ENCODE results near the gene DNER.

The DNER gene

DNA sequence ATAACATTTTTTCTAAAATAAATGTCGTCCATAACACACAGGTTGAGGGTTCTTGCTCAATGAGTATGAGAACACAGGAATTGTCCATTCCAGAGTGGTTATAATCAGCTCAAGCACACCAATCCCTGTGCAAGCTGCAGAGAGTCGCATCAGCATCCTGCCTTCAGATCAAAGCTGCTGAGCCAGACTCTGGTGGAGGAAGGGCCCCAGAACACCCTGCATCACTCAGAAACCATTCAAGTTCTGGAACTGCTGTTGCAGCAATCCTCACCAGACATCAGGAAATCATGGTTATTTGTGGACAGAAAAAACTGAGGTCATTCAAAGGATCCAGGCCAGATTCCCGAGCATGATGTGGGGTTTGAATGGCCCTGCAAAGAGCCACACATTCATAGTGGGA is 44.5 kb downstream of the DNER start:
- no peak for DNase-seq

GRCh38 chr2:229666811-229667210 is 47.5 kb downstream of the DNER start:
- no peak for DNase-seq

DNA sequence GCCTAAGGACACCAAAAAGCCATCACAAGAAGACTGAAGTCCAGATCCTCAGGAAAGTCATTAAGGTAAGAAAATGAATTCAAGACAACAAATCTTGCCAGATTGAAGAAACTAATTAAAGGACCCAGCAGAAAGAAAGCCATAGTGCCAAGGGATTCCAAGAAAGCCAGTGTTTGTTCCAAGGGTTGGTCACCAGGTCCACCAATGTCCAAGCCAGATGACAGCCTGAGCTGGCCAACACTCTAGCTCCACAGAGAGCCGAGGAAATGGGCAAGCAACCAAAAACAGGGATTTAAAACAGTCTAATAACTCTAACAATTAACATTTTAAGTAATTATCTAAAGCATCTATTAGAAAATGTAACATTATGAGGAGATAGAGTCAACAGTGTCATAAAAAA is 49.2 kb downstream of the DNER start:
- no peak for DNase-seq

DNA sequence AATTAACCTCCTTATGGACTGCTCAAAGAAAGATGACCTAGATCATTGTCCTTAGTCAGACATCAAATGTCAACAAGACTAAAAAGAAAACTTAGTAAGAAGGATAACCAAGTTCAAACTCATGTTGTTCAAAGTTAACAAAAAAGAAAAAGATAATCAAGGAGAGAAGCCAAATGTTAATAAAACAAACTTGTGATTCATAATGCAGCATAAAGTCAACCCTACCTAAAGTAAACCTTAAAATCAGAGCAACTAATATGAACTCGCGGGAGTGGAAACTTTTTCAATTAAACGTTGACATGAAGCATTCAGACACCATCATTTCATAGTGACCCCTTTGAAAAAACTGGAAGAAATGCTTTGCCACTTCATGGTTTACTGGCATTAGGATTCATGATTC is 52.9 kb downstream of the DNER start:
- DNase-seq: no peak

- no peak for DNase-seq
Observed at GRCh38 chr2:229660951-229661350, 53.4 kb downstream of the DNER start.

GRCh38 chr2:229660391-229660790 is 54.0 kb downstream of the DNER start:
- no peak for DNase-seq

GRCh38 chr2:229658004-229658403 is 56.4 kb downstream of the DNER start:
- DNase-seq: no peak

DNA sequence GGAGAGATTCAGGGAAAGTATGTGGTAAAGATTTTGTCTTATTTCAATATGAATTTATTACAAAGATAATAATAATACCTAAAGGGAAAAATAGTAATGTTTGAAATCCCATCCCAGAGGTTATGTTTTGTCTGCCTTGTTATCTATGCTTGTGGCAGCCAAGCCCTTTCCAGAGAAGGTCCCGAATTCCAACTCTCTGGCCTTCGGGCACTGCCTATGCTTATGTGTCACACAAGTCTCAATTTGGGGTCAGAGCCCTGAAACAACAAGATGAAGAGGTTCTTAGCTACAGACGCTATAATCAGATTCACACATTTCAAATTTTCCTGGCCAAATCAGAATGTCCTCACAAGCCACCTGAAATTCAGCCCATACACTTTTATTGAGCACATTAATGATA is 59.9 kb downstream of the DNER start:
- DNase-seq: no peak

DNA sequence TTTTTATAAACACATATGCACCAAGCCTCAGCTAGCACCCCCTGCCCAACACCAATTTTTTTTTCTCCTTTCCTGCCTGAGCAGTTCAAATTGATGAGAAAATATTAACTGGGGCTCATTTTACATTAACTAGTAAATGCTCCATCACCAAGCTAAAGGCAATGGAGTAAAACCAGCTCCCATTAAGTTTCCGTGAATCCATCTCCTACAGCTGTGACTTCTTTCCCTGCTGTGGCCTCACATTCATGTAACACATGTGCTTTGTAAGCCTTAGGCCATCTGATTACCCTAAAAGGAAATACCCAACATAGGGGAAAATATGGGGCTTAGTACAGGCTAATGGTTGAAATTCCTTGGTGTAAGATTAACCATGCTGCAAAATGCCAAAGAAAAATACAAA is 60.8 kb downstream of the DNER start:
- DNase-seq: no peak

DNA sequence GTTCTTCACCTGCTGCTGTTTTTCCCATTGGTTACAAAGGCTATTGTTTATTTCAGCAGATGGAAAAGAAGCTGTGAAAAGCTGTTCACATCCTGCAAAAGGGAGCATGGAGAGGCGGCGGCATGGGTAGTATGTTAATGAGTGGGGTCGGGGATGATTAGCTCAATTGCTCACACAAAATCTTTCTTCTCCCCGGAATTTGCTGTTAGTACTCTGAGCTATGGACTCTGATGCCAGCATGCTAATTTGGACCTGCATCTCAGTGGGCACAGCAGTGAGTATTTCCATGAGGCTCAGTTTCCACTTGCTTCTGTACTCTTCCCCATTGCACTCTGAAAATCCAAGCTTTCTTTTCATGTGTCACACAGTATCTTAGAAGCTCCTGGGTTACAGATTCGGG is 61.6 kb downstream of the DNER start:
- DNase-seq: no peak

DNA sequence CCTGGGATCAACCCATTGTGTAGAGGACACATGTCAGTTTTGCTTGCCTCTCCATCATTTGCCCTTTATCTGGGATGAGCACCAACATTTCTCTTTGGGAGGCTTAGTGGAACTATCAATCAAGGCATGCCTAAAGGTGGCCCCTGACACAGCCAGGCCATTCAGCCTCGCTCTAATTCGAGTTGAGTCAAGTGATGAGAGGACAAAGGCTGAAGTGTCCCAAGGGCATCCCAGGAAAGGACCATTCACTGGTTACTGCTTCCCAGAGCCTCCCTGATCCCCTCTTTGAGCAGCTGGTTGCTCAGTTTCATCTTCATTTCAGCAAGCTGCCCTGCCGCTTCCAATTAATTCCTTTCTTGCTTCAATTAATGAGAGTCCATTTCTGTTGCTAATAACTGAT is 63.5 kb downstream of the DNER start:
- no peak for DNase-seq

GRCh38 chr2:229650059-229650458 is 64.3 kb downstream of the DNER start:
- DNase-seq: no peak

DNA sequence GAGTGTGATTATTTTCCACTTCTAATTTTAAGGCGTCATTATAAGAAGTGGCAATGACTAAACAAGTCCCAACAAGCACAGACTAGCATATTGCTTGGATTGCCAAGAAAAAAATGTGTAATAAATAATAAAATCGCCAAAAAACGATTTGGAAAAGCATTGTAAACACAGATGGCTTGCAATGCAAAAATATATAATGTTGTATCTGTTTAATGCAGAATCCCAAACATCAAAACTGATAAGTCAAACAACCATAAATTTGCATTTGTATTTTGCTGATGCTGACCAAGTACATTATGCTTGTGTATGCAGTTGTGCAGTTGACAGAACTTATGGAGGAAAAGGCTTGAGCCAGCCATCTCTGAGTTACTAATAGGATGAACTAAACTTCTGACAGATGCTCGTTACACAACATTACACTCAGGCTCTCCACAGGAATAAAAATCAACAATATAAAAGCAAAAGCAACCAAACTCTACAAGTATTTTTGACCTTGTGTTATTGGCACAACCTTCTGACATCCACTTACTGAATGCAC is 68.1 kb downstream of the DNER start:
- no peak for DNase-seq

GRCh38 chr2:229642371-229642770 is 72.0 kb downstream of the DNER start:
- DNase-seq: no peak

- no peak for DNase-seq
Observed at GRCh38 chr2:229641676-229642075, 72.7 kb downstream of the DNER start.

DNA sequence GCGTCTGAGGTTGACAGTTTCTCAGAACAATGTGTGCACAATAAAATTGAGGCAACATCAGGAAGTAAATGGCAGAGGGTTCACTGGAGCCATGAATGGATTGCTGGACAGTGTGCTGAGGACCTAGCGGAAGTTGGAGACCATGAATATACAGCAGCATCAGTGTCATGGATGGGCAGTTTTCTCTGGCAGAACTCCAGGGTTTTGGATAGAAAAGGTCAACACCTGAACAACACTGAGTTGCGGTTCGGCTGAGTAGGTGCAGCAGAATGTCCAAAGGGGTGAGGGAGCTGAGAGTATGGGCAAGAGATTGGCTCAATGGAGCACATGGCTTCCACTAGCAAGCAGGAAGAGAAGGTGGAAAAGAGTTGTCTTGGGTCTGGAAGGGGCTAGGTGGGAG is 73.7 kb downstream of the DNER start:
- DNase-seq: no peak

DNA sequence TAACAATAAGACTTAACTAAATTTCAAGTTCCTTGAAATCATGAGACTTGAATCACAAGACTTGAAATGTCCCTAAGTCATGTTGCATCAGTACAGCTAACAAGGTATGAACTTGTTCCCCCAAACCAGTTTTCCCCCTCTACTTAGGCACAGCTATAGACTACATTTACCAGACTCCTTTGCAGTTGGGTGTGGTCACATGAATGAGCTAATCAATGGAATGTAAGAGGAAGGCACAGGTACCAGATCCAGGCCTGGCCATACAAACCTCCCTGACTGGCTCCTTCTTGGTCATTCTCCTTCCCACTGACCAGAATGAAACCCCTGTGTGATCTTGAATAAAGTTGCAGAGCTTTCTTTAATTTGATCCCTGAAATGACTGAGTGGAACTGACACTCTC is 77.8 kb downstream of the DNER start:
- DNase-seq: no peak

DNA sequence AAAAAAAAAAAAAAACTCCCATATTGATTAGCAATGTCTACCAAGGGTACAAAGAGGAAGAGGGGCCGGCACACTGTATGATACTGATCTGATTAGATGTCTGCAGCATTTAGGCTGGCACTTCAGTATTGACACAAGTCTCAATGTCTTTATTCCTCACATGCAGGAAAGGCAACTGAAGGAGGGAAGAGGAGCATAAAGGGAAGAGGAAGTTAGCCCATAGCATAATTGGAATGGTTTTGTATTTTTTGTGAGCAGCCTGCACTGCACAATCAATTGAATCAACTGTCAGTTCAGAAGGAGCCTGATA is 79.0 kb downstream of the DNER start:
- DNase-seq: no peak

DNA sequence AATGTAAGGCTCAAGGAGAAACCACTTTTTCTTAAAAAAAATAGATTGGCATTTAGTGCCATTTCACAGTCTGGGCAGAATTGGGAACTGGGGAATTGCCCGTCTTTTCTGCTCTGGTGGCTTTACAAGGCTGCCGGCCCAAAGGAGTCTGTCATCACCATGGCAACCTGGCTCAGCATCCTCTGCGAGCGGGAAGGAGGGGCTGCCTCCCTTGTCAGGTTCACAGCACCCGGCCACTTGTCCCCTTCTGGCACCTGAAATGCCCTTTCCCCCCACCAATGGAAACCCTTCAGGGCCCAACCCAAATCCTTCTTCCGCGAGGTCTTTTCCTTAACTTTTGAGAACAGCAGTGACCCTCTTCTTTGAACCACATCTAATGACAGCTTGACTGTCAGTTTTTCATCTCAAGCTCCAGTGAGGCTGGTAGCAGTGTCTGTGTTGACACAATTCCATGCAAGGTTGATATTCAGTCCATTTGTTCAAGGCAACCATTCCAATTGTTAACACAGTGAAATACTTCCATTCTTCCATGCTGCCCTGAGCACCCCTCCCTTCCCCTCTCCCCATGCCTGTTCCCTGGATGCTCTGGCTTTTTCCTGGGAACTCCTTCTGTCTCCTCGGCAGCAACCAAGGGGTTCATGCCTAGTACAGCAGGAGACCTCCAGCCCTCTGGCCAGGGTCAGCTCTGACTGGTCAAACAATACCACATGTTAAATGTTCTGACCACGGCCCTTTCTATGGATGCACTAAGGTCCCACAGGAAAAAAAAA is 79.6 kb downstream of the DNER start:
- DNase-seq: no peak

DNA sequence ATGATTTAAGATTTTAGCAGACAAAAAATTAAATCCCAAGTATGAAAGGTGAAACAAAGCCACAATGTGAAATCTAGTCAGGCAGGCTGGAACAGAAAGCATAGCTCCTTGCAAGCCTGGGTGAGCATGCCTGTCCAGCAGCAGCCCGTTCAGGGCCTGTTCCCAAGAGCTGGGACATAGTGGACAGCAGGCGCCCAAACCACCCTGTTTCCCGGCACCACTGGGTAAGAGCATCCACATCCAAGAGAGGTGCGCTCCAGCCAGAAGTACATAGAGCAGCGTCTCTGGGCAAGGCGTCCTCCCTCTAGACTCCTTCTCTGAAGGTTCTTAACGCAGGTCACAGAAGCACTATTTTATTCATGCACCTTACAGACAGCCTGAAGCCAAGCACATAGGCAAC is 80.8 kb downstream of the DNER start:
- no peak for DNase-seq

DNA sequence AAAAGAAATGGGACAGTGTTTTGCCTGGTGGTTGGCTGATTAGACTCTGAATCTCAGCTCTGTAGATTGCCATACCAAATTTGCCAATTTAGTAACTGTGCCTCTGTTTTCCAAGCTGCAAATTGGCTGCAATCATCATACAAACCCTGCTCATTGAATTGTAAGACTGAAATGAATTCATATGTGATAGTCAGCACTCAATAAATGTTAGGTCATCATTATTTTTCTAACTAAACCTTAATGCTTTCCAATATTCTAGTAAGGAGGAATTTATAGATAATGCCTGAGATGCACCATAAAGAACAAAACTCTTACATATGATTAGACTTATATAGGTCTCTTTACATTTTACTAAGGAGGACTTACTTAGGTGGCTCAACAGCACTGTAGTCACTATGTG is 85.3 kb downstream of the DNER start:
- DNase-seq: no peak

GRCh38 chr2:229627728-229628127 is 86.6 kb downstream of the DNER start:
- no peak for DNase-seq

GRCh38 chr2:229622495-229623355 is 91.6 kb downstream of the DNER start:
- DNase-seq: no peak

DNA sequence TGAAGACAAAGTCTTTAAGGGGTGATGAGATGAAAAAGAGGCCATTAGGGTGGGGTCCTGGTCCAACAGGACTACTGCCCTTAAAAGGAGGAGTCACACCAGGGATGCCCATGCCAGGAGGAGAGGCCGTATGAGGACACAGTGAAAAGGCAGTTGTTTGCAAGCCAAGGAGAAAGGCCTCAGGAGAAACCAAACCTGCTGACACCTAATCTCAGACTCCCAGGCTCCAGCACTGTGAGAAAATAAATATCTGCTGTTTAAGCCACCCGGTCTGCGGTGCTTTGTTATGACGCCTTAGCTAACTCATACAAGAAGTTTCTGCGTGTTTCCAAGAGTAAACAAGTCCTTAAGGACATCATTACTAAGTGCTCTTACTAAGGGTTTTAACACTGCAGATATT is 93.6 kb downstream of the DNER start:
- DNase-seq: no peak

Measured in NK-92 treated with Interleukin-12 subunit alpha and Interleukin-12 subunit beta, amount 100 ng/mL, for 24 hours (cell line).